Epidermal melanocyte (primary cell): Measurements from ENCODE around the gene C10orf90.

Experiments used
- DNase-seq: peaks from one replicate; pipeline ENCODE4 v3.0.0; 2011; ENCODE audit warnings: low spot score; ENCODE audit not compliant: insufficient read length

Gene C10orf90, protein sequence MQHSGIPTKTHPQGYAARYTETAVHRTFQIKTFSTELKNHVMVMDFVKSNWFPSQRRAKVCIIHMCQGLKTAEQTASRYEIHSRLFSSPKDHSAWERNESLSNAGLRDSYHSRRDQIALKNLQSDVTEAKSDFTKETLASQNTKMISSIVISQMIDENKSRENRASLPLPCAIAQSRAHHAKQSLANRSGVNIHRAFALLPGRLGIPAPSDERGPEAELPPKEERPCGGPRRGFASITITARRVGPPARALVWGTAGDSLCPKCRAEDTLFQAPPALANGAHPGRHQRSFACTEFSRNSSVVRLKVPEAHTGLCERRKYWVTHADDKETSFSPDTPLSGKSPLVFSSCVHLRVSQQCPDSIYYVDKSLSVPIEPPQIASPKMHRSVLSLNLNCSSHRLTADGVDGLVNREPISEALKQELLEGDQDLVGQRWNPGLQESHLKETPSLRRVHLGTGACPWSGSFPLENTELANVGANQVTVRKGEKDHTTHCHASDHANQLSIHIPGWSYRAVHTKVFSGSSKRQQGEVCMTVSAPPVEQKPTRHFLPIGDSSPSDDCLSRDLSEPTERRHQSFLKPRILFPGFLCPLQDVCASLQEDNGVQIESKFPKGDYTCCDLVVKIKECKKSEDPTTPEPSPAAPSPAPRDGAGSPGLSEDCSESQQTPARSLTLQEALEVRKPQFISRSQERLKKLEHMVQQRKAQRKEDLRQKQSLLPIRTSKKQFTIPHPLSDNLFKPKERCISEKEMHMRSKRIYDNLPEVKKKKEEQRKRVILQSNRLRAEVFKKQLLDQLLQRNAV

DNA sequence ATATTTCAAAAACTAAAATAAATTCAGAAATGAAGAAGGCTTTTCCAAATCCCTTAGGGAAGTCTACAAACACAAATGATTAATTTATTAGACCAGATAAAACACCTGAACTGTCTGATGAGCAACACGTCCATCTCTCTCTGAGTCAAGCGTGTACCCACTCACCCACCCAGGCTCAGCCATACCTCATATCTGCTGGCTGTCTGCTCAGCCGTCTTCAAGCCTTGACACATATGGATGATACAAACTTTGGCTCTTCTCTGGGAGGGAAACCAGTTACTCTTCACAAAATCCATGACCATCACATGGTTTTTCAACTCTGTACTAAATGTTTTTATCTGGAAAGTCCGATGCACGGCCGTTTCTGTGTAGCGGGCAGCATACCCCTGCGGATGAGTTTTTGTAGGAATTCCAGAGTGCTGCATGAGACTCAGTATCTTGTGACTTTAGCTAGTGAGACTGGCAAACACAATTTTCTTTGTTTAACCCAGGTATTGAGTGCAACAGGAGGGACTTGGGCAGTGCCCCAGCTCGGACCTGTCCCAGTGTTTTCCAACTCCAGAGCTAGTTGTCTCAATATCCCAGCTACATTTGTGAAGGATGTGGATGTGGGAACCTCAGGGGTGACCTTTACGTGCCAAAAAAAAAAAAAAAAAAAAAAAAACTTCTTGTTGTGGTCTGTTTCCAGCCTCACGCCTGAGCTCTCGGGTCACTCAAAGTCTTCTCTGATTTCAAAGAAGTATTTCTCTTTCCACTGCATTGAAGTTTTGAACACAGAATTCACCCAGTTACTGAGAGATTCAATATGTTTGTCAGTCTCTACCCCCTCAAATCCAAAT, at the start of gene C10orf90:
Gene C10orf90, minus strand, starts transcription at position 638 of the 839 bp plus-strand sequence. Its CDS starts 213 bp downstream, at position 425.
- no peak for DNase-seq

DNA sequence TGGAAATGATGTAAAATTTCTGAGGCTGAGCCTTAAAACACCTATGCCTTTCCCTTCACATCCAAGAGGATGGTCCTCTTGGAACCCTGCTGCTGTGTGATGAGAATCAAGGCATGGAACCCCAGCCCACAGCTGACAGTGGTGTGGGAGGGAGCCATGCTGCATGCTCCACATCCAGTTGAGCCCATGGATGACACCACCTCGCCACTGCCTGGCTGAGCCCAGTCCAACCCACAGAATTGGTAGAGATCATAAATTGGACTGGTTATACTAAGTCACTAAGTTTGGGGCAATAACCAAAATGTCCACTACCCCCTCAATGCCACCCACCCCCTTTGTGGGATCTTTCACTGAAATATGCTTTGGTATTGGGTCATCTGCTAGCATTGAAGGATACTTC, 45.9 kb upstream of the C10orf90 start:
- DNase-seq = no peak

DNA sequence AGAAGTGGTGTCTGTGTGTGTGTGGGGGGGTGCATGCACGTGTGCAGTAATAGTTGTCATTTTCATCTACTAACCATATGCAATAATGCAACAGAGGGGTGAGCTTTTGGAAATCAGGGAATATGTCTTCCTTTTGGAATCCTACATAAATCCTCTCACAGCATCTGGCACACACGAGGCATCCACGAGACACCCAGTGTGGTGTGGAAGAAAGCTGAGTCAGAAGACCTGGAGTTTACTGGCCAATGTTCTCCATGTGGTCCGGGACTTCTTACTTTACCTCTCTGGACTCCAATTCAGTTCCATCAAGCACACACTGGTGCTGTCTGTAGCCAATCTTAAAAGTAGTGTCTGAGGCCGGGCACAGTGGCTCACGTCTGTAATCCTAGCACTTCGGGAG, 43.1 kb upstream of the C10orf90 start:
- DNase-seq = no peak

DNA sequence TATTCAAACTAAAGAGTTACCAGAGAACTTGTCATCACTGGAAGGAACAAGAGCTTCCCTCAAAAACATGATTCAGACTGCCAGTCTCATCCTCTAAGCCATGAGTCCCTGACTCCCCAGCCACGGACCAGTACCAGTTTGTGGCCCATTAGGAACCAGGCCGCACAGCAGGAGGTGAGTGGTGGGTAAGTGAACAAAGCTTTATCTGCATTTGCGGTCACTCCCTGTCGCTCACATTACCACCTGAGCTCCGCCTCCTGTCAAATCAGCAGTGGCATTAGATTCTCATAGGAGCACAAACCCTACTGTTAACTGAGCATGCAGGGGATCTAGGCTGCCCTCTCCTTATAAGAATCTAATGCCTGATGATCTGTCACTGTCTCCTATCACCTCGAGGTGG, 42.2 kb upstream of the C10orf90 start:
- DNase-seq = no peak

DNA sequence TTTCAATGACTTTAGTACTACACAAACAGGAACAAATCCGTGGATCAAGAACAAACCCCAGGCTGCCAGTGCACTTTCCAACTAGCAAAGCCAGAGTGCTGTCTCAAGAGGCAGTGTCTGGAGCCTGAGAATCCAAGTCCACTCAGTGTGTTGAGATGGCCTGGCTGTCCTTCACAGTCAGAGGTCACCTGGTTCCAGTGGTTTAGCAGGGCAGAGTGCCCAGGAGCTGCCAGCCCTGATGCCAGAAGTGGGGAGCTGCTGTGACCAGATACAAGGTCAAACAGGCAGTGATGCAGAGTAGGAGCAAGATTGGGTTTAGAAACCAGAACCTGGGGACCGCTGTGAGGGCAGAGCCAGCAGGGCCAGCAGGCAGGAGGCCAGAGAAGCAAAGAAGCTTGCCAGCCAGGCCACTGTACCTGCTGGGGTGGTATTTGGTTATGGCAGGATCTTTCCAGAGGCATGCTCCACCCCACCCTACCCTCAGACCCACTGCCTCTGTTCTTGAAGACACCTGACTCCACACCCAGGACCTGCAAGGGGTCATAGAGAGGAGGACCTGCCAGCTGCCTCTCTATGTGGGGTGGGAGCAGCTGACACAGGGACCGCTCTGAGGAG, 35.6 kb upstream of the C10orf90 start:
- DNase-seq = no peak

DNA sequence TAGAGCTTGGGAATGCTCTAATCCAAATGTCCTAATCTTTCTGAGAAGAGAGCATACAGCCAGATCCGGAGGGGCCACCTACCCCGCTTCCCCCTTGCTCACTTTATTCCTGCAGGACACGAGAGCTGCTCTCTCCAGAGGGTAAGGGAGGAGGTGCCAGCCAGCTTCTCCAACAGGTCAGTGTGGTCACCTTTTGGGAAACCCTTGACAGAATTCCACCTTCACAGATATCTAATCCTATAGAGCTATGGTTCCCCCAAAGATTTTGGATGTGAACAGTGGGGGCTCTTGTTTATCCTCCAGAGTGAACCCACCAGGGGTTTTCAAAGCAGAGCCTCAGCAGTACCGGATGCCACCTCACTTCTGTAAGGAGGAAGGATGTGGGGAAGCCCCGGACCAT, 34.6 kb upstream of the C10orf90 start:
- DNase-seq = no peak

DNA sequence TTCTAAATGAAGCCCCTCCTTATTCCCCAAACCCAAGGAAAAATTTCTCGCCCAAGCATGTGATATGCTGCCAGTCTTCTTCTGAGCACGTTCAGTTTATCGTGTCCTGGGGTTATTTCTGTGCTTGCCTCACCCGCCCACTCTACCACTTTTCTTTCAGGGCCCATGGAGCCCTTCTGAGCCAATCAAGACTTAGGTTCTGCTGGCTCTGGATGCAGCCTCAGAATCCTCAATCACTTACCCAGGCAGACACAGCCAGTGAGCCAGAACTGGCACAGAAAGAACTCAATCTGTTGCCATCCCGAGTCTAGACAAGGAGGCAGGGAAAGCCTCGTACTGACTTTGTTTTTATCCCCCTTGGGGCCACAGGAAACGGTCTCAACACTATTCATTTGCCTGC, 34.2 kb upstream of the C10orf90 start:
- no peak for DNase-seq

DNA sequence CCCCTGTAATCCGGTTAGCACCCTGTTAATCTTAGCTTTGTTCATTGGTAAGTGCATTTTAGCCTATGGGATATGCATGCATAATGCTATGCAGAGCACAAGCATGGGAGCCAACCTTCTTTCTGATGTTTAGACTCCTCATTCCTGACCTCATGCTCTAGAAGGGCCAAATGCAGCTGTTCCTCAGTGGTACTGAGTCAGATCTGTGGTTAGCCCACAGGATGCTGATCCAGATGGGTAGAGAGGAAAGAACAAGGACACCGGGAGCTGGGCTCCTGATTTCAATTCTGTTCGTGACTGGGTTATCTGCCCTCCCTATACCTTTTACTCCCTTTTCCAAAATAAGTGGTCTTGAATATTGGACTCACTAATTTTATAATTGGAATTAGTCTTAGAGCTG, 31.7 kb upstream of the C10orf90 start:
- DNase-seq = no peak

DNA sequence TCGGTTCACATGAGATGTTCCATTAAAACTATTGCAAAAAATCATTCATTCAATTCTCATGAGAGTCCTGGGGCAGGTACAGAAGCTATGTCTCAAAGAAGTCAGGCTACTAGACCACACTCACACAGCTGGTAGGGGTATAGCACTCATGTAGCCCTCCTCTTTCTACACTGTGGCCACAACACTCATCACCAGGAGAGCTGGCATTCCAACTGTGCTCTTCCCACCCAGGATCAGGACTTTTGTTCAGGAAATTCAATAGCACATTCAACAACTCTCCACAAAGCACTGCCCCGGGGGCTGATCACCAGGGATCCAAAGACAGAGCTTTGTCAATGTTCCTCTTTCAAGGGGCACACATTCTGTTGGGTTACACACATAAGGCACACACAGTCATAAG, 31.0 kb upstream of the C10orf90 start:
- DNase-seq = no peak

DNA sequence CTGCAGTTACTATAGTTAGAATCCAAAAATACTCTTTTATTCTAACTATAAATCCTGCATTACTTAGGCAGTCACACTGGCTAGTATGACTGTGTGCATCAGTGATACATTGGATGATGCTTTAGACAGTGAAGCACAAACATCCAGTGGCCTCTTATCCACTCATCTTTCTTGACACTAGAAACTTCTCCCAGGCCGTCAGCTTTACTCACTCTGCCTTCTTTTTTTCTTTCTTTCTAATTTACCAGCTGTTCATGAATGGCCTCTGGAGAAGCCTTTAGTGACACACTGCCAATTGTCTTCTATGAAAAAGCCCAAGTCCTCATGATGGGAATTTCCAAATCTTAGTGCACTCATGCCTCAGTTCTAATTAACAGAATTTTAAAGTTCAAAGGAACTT, 26.2 kb upstream of the C10orf90 start:
- no peak for DNase-seq

DNA sequence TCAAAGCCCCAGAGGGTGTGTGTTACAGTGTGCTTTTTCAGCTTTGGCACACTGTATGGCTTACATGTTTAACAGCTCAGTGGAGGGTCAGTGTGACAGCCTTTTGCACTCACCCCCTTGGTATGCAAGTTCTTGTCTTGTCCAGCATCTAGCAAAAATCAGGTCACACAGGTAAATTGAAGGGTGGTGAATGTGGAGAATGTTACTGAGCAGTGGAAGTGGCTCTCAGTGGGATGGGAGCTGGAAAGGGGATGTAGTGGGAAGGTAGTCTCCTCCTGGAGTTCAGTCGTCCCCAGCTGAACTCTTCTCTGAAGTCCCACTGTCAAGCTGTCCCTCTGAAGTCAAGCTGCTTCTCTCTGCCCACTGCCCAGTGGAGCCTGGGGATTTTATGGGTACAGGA, 21.0 kb upstream of the C10orf90 start:
- DNase-seq = no peak

DNA sequence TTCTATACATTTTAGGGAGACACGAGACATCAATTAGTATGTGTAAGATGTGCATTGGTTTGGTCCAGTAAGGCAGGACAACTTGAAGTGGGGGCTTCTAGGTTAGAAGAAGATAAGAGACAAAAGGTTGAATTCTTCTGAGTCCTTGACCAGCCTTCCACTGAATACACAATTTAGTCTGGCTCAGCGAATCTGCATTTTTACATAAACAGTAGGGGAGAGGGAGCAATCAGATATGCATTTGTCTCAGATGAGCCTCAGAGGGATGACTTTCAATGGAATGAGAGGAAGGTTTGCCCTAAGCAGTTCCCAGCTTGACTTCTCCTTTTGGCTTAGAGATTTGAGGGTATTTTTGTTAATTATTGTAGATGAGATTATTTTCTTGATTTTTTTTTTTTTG, 20.0 kb upstream of the C10orf90 start:
- DNase-seq = no peak

DNA sequence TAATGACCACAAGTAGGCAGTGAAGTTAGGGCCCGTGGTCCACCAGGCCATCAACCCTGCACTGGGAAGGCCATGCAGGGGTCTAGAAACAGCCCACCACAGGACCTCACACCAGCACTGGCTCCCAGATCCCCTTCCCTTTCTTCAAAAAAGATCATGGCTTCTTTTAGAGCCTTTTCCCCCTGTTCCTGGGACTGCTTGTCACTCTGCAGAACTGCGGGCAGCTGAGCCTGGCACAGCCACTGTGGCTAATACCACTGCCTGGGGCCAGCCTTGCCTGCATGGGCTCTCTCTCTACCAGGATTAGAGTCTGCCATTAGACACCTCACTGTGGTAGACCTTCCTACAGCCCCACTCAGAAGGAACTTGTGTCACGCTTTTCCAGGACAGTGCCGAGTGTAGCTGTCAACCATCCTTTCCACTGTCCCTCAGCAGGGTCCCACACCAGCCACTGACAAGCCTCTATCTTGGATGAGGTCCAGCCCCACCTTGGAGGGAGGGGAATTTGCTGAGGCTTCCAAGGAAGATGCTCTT, 19.0 kb upstream of the C10orf90 start:
- no peak for DNase-seq

DNA sequence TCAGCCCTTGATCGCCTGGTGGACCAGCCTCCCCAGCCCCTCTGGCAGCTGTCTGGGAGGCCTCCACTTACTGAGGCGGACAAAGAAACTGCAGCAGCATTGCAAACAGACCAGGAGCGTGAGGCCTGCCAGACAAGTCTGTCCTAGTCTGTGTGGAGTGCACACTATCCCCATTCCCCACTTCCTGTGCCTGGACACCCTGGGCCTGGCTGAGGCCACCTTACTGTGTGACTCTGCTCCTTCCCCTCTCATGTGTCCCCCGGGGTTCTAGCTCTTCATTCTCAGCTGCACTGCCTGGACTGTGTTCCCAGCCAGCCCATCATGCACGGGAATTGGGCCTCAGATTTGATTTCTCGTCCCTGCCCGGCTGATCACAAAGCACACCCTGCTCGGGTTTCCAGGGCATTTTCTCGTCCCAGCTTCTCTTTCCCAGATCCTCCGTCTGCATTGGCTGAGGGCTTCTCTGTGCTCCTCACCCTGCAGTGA, 16.7 kb upstream of the C10orf90 start:
- no peak for DNase-seq

DNA sequence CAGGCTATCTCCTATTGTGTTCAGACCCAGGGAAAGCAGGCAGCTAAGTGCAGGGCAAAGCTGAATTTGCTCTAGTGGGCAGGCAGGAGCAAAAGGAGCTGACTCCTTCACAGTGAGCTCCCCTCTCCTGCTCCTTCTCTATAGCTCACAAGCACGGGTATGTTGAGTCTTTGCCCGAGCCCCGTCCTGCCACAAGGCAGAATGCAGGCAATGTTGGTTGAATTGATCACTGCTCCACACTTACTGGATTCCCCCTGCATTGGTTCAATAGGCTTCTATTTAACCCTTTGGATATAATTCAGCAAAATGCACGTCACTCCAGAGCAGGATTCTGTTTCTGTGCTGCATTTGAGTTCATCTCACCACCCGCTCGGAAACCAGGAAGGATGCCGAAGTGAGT, 16.2 kb upstream of the C10orf90 start:
- DNase-seq = no peak

DNA sequence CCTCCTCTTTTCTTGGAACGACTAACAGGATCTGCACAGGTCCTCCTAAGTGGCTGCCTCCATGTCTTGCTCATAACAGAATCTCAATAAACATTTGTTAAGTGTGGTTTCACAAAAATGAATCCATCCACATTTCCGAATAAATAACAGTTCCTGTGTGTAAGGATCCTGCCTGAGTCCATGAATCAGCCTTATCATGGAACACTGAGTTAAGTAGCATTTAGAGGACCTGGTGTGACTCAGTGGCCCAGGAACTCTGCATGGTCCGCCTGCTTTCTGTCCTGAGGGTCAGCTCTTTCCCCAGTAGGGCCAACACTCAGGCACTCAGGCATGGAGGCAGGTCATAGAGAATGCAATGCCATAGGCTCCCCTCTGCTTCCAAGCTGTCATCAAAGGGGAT, 15.8 kb upstream of the C10orf90 start:
- DNase-seq = no peak

DNA sequence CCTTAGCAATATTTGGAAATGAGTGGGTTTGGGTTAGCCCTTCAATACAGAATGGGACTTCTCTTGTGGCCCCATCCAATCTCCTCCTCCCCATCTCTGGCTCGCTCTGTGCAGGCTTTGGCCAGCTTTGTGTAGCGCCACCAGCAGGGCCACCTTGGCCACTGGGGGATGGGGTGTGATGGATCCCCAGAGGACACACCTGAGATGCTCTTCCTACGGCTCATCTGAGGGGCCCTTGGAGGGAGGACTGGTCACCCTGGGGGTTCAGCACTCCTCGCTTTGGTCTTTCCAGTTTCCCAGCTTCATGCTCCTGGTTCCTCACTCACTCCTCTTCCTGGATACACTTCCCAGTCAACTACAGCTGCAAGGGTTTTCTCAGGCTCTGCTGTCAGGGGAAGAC, 15.3 kb upstream of the C10orf90 start:
- DNase-seq = no peak

DNA sequence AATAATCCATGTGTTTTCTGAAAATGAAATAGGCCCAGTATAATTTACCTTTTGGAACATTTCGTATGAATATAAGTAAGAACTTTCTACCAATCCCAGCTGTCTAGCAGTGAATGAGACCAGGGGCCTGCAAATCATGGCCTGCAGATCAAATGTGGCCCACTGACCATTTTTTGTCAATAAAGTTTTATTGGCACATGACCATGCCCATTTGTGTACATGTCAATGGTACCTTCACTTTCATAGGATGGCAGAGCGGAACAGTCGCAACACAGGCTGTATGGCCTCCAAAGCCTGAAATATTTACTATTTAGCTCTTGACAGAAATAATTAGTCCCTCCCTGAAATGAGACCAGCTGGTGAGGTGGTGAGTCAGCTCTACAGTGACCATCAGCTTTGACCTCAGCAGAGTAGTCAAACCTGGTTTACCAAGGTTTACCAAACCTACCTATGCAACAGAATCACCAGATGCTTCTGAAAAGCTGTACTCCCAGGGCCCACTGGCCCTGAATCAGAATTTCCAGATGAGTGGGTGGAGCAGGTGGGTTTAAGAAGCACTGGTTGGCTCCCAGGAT, 13.8 kb upstream of the C10orf90 start:
- DNase-seq = no peak

DNA sequence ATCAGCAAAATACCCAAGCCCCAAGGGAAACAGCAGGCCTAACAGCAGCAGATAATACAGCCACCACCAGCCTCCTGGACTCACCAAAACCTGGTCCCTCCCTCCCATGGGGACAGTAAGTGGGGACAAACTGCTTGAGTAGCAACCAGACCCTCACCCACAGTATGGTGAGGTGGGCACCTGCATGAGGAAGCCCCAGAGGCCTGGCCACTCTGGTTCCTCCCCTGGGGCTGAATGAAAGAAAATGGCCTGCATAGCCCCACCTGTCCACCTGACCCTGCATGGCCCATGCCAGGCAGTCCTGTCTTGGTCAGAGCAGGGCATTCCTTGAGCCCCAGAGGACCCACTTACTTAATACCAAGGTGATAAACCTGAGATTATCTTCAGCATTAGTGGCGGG, 13.0 kb upstream of the C10orf90 start:
- DNase-seq = no peak

DNA sequence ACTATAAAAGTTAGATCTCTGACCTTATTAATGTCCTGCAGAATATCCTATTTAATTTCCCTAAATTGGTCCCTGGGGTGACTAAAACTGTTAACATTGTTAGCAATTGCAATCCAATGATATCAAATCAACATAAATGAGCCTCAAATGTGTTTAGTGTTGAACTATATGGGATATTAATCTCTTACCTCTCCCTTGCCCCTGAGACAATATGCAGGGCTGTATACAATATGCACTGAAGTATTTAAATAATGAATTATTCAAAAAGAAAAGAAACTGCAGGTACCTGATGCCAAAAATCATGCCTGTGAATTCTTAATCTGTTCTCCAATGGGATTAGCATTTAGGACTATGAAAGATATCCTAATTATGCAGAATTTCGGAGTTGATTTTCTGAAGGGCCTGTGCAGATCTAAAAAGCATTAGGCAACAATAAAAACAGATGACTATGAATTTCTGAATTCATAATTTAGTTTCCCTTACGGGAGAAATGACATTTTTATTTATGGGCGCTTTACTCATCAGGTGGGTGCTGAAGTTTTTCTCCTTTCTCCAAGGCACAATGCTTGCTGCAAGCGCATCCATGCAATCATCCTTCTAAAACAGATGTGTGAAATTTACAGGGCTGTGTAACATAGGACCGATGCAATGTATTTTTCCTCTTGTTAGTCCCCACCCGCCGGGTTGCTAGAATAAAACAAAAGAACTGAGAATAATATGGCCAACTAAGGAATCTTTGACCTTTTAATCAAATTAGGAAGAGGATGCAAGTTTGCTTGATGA, 5.4 kb upstream of the C10orf90 start:
- DNase-seq = no peak
